ENCODE data around the gene SYTL5.

Gene SYTL5

GRCh38 chrX:38154818-38155217, 148.5 kb downstream of the SYTL5 start:
- Histone ChIP-seq H3K9ac (no peak overlapping the region), H3K4me1 (ENCODE audit: low read depth, poor library complexity, severe bottlenecking) (no peaks in the 10 kb centered on the region), H3K4me3 (IDR thresholded peaks at IDR 0.05; ENCODE audit: insufficient read depth, low read depth, low read length) (no peak overlapping the region), H3K27me3 (ENCODE audit: insufficient read depth, low read depth) (no peaks in the 10 kb centered on the region), H3K27ac (no peak overlapping the region), H4K20me1 (ENCODE audit: insufficient read depth) (no peaks in the 10 kb centered on the region), H2AFZ (ENCODE audit: low read depth) (no peak overlapping the region), H3K36me3 (ENCODE audit: insufficient read depth) (no peaks in the 10 kb centered on the region), H3K79me2 (ENCODE audit: insufficient read depth, low read depth) (no peaks in the 10 kb centered on the region), H3K4me2 (no peak overlapping the region)
- TF ChIP-seq, protein P1, sequence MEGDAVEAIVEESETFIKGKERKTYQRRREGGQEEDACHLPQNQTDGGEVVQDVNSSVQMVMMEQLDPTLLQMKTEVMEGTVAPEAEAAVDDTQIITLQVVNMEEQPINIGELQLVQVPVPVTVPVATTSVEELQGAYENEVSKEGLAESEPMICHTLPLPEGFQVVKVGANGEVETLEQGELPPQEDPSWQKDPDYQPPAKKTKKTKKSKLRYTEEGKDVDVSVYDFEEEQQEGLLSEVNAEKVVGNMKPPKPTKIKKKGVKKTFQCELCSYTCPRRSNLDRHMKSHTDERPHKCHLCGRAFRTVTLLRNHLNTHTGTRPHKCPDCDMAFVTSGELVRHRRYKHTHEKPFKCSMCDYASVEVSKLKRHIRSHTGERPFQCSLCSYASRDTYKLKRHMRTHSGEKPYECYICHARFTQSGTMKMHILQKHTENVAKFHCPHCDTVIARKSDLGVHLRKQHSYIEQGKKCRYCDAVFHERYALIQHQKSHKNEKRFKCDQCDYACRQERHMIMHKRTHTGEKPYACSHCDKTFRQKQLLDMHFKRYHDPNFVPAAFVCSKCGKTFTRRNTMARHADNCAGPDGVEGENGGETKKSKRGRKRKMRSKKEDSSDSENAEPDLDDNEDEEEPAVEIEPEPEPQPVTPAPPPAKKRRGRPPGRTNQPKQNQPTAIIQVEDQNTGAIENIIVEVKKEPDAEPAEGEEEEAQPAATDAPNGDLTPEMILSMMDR (conservative IDR thresholded peaks at IDR 0.05; ENCODE audit: low read depth, low read length), result no peak

DNA sequence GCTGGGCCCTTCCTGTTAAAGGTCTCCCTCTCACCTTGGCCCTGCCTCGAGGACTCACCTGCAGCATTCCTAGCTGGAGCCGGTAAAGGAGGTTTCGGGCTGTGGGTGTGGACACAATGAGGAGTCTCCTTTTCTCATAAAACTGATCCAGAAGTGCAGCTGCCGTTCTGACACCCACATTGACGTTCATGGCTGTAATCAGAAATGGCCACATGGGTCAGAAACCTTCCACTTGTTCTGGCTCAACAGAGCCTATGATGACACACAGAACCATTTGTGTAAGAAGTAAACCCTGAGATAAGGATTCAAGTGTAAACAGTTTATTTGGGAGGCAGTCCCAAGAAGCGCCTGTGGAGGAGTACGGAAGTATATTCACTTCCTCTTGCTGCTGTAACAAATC, 150.5 kb downstream of the SYTL5 start:
- H3K36me3 ChIP-seq (ENCODE audit: insufficient read depth), result no peaks in the 10 kb centered on the region
- no peaks in the 10 kb centered on the region for H4K20me1 ChIP-seq (ENCODE audit: insufficient read depth)
- H3K4me2 ChIP-seq, result no peak overlapping the region
- no peak overlapping the region for H3K27ac ChIP-seq
- no peaks in the 10 kb centered on the region for H3K4me1 ChIP-seq (ENCODE audit: low read depth, poor library complexity, severe bottlenecking)
- H3K79me2 ChIP-seq (ENCODE audit: insufficient read depth, low read depth), result no peaks in the 10 kb centered on the region
- no peaks in the 10 kb centered on the region for H3K27me3 ChIP-seq (ENCODE audit: insufficient read depth, low read depth)
- H3K9ac ChIP-seq, result no peak overlapping the region
- no peak overlapping the region for H2AFZ ChIP-seq (ENCODE audit: low read depth)
- TF ChIP-seq, protein P1 (conservative IDR thresholded peaks at IDR 0.05; ENCODE audit: low read depth, low read length), result no peak
- no peak overlapping the region for H3K4me3 ChIP-seq (IDR thresholded peaks at IDR 0.05; ENCODE audit: insufficient read depth, low read depth, low read length)

DNA sequence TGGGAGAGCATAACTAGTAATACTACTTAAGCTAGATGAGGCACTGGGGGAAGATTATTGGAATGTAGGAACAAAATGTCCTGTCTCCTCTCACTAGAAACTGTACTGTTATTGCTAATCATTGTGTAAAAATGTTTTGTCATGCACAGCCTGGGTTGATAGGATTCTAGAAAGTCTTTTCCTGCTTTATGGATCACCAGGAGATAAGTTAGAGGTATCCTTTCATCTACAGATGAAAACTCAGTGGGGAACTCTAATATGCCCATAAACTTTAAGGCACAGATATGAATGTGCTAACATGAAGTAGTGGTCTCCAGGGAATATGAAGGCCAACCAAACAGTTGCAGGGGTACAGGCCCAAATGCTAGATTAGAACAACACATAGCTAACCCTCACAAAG, 156.8 kb downstream of the SYTL5 start:
- TF ChIP-seq, protein P1 (conservative IDR thresholded peaks at IDR 0.05; ENCODE audit: low read depth, low read length), result no peak
- Histone ChIP-seq H4K20me1 (ENCODE audit: insufficient read depth) (no peaks in the 10 kb centered on the region), H3K27me3 (ENCODE audit: insufficient read depth, low read depth) (no peaks in the 10 kb centered on the region), H3K79me2 (ENCODE audit: insufficient read depth, low read depth) (no peaks in the 10 kb centered on the region), H3K36me3 (ENCODE audit: insufficient read depth) (no peaks in the 10 kb centered on the region), H3K4me2 (no peak overlapping the region), H3K27ac (no peak overlapping the region), H3K4me1 (ENCODE audit: low read depth, poor library complexity, severe bottlenecking) (no peaks in the 10 kb centered on the region), H2AFZ (ENCODE audit: low read depth) (no peak overlapping the region), H3K4me3 (IDR thresholded peaks at IDR 0.05; ENCODE audit: insufficient read depth, low read depth, low read length) (no peak overlapping the region), H3K9ac (no peak overlapping the region)

DNA sequence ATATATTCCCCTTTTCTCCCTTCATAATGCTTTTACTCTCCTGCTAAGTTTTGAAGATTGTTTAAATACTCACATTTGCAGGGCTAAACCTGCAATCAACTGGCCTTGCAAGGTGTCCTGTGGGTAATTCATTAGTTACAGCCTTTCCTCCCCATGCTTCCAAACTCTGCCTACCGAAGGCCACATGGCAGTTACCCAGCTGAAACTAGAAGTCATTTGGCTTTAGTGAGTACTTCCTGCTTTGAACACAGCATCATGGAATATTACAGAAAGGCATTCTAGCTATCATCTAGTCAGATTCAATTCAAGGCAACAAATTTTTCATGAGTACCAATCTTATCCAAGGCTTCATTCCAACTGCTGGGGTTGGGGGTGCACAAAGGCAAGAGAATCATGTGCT, 158.7 kb downstream of the SYTL5 start:
- H2AFZ ChIP-seq (ENCODE audit: low read depth), result no peak overlapping the region
- no peak overlapping the region for H3K27ac ChIP-seq
- TF ChIP-seq, protein P1 (conservative IDR thresholded peaks at IDR 0.05; ENCODE audit: low read depth, low read length), result no peak
- no peaks in the 10 kb centered on the region for H4K20me1 ChIP-seq (ENCODE audit: insufficient read depth)
- no peak overlapping the region for H3K4me3 ChIP-seq (IDR thresholded peaks at IDR 0.05; ENCODE audit: insufficient read depth, low read depth, low read length)
- no peak overlapping the region for H3K4me2 ChIP-seq
- no peaks in the 10 kb centered on the region for H3K36me3 ChIP-seq (ENCODE audit: insufficient read depth)
- no peaks in the 10 kb centered on the region for H3K79me2 ChIP-seq (ENCODE audit: insufficient read depth, low read depth)
- H3K4me1 ChIP-seq (ENCODE audit: low read depth, poor library complexity, severe bottlenecking), result no peaks in the 10 kb centered on the region
- H3K27me3 ChIP-seq (ENCODE audit: insufficient read depth, low read depth), result no peaks in the 10 kb centered on the region
- no peak overlapping the region for H3K9ac ChIP-seq

Data from KMS-11 (cell line).